Measurements from ENCODE around the gene CDK13.
"Not testable (repeated sequence)": the region's sequence is repeated elsewhere in the genome, so short reads cannot be mapped to it uniquely, and the experiment has no call there.

DNA sequence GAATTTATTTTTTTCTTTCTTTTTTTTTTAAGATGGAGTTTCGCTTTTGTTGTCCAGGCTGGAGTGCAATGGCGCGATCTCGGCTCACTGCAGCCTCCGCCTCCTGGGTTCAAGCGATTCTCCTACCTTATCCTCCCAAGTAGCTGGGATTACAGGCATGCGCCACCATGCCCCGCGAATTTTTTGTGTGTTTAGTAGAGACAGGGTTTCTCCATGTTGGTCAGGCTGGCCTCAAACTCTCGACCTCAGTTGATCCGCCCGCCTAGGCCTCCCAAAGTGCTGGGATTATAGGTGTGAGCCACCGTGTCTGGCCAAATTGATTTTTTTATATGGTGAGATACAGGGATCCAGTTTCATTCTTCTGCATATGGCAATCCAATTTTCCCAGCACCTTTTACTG lies 189.8 kb downstream of the CDK13 start:
- TF ChIP-seq, protein P1, sequence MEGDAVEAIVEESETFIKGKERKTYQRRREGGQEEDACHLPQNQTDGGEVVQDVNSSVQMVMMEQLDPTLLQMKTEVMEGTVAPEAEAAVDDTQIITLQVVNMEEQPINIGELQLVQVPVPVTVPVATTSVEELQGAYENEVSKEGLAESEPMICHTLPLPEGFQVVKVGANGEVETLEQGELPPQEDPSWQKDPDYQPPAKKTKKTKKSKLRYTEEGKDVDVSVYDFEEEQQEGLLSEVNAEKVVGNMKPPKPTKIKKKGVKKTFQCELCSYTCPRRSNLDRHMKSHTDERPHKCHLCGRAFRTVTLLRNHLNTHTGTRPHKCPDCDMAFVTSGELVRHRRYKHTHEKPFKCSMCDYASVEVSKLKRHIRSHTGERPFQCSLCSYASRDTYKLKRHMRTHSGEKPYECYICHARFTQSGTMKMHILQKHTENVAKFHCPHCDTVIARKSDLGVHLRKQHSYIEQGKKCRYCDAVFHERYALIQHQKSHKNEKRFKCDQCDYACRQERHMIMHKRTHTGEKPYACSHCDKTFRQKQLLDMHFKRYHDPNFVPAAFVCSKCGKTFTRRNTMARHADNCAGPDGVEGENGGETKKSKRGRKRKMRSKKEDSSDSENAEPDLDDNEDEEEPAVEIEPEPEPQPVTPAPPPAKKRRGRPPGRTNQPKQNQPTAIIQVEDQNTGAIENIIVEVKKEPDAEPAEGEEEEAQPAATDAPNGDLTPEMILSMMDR (IDR thresholded peaks at IDR 0.05) = not testable (repeated sequence)
- not testable (repeated sequence) for TF ChIP-seq POLR2A (IDR thresholded peaks at IDR 0.05)
